Limb (tissue), 2 donors: ENCODE measurements around the gene CRYZL1.
"Not testable (repeated sequence)": the region's sequence is repeated elsewhere in the genome, so short reads cannot be mapped to it uniquely, and the experiment has no call there.

Experiments
- DNase-seq, 2 donors: peaks; one replicate each; pipeline ENCODE4 v3.0.0-alpha.2; 2016; ENCODE audit errors: extremely low spot score in 2 of 2

Gene CRYZL1

GRCh38 chr21:33641352-33642026, at the start of gene CRYZL1:
Gene CRYZL1 (minus strand): TSS chr21:33641741. CDS start chr21:33631551, 10,190 bp downstream.
- peak; percentile 99 to 100 for DNase-seq

GRCh38 chr21:33690874-33691273, 49.3 kb upstream of the CRYZL1 start:
- no peak for DNase-seq

GRCh38 chr21:33688353-33688752, 46.8 kb upstream of the CRYZL1 start:
- DNase-seq = no peak

GRCh38 chr21:33687634-33688033, 46.1 kb upstream of the CRYZL1 start:
- DNase-seq = no peak

- DNase-seq = no peak
Measured at GRCh38 chr21:33686386-33686785, 44.8 kb upstream of the CRYZL1 start.

- no peak for DNase-seq
Measured at GRCh38 chr21:33685613-33686197, 44.2 kb upstream of the CRYZL1 start.

GRCh38 chr21:33684923-33685560, 43.5 kb upstream of the CRYZL1 start:
- no peak for DNase-seq

- no peak for DNase-seq
Measured at GRCh38 chr21:33684068-33684467, 42.5 kb upstream of the CRYZL1 start.

- DNase-seq = no peak
Measured at GRCh38 chr21:33682992-33683627, 41.6 kb upstream of the CRYZL1 start.

GRCh38 chr21:33680870-33681269, 39.3 kb upstream of the CRYZL1 start:
- no peak for DNase-seq

GRCh38 chr21:33677450-33677849, 35.9 kb upstream of the CRYZL1 start:
- no peak for DNase-seq

GRCh38 chr21:33676666-33677065, 35.1 kb upstream of the CRYZL1 start:
- not testable (repeated sequence) for DNase-seq

- no peak for DNase-seq
Measured at GRCh38 chr21:33674226-33674625, 32.7 kb upstream of the CRYZL1 start.

GRCh38 chr21:33673473-33673872, 31.9 kb upstream of the CRYZL1 start:
- DNase-seq = no peak

GRCh38 chr21:33670076-33670978, 28.8 kb upstream of the CRYZL1 start:
- DNase-seq = no peak

- no peak for DNase-seq
Measured at GRCh38 chr21:33668620-33669019, 27.1 kb upstream of the CRYZL1 start.

GRCh38 chr21:33668180-33668579, 26.6 kb upstream of the CRYZL1 start:
- no peak for DNase-seq

GRCh38 chr21:33667636-33668035, 26.1 kb upstream of the CRYZL1 start:
- DNase-seq = no peak

- DNase-seq = no peak
Measured at GRCh38 chr21:33666153-33666552, 24.6 kb upstream of the CRYZL1 start.

GRCh38 chr21:33664135-33664534, 22.6 kb upstream of the CRYZL1 start:
- DNase-seq = no peak

GRCh38 chr21:33663241-33663640, 21.7 kb upstream of the CRYZL1 start:
- no peak for DNase-seq
